Urinary bladder (tissue), 4 donors: ENCODE measurements around the gene THOC6. TPM values are rescaled to one million over a fixed set of nuclear protein-coding genes. Genes with fewer than 3 reads are reported as not detected.

Experiments
- DNase-seq: peaks from one replicate; pipeline ENCODE4 v3.0.0-alpha.2; 2015; ENCODE audit errors: extremely low spot score
- H3K27ac ChIP-seq: one replicate; pipeline ENCODE4 v1.5.1; 2013; ENCODE audit warnings: low read depth, mild to moderate bottlenecking, moderate library complexity
- H3K36me3 ChIP-seq: one replicate; pipeline ENCODE4 v1.6.1; 2013; ENCODE audit warnings: mild to moderate bottlenecking, moderate library complexity; ENCODE audit not compliant: insufficient read depth
- H3K4me1 ChIP-seq: one replicate; pipeline ENCODE4 v1.6.1; 2013; ENCODE audit warnings: mild to moderate bottlenecking, moderate library complexity; ENCODE audit not compliant: insufficient read depth
- H3K4me3 ChIP-seq: one replicate; pipeline ENCODE4 v1.5.1; 2013; ENCODE audit warnings: low read depth, low read length
- WGBS: extraction: QIAGEN DNeasy Blood & Tissue Kit; methylation state at CpG from one replicate; pipeline ENCODE4 v1.1.7; 2013; 5-methylcytosine and 5-hydroxymethylcytosine counted together
- polyA plus RNA-seq: library from polyadenylated mRNA; stranded (reverse); fragments of 200-250 nt; gene quantifications from one replicate; pipeline ENCODE4 v1.2.3, GENCODE V29; 2013
- small RNA-seq: library from RNA; depleted of rRNA; stranded (forward); fragments of <200 nt; gene quantifications from one replicate; pipeline ENCODE3, GENCODE V24; 2014
- total RNA-seq: library from RNA; depleted of rRNA; stranded (reverse); fragments of >200 nt; gene quantifications from one replicate; pipeline ENCODE4 v1.2.3, GENCODE V29; 2014
- donor health status: healthy with polysubstance abuse.
- donor health status: healthy.

Gene THOC6
- total and polyA plus RNA-seq, 2 donors: 9.8 to 22.8 TPM

- Histone ChIP-seq H3K27ac (no peak overlapping the region), H3K4me1 (no peaks in the 10 kb centered on the region), H3K36me3 (no peaks in the 10 kb centered on the region), H3K4me3 (no peak overlapping the region)
- WGBS: 75% methylated on average over 6 of the region's 6 CpGs
- DNase-seq: no peak
These were observed 52.7 kb downstream of the THOC6 start for GRCh38 chr16:3076577-3076976.

Small RNA genes within 50 kb of the gene (small RNA-seq; reads per million reads assigned to genes)
- gene LINC00514: not detected

Other genes starting within 250 kb of the THOC6 start
- 62.9 TPM for gene ELOB, start 246.8 kb upstream of the THOC6 start, total RNA-seq
- gene ELOB, start 246.8 kb upstream of the THOC6 start, polyA plus RNA-seq: 399 TPM
- not detected for gene PRSS33, start 236.5 kb upstream of the THOC6 start, total RNA-seq
- not detected for gene PRSS33, start 236.5 kb upstream of the THOC6 start, polyA plus RNA-seq
- not detected for gene PRSS41, start 225.6 kb upstream of the THOC6 start, total RNA-seq
- gene PRSS41, start 225.6 kb upstream of the THOC6 start, polyA plus RNA-seq: not detected
- gene PRSS21, start 206.8 kb upstream of the THOC6 start, total RNA-seq: not detected
- 0.11 TPM for gene PRSS21, start 206.8 kb upstream of the THOC6 start, polyA plus RNA-seq
- gene ZG16B, start 193.7 kb upstream of the THOC6 start, total RNA-seq: 2.4 TPM
- 5.1 TPM for gene ZG16B, start 193.7 kb upstream of the THOC6 start, polyA plus RNA-seq
- 3.0 TPM for gene PRSS22, start 165.9 kb upstream of the THOC6 start, total RNA-seq
- 5.6 TPM for gene PRSS22, start 165.9 kb upstream of the THOC6 start, polyA plus RNA-seq
- 15.6 TPM for gene FLYWCH2, start 140.8 kb upstream of the THOC6 start, total RNA-seq
- 49.9 TPM for gene FLYWCH2, start 140.8 kb upstream of the THOC6 start, polyA plus RNA-seq
- gene FLYWCH1, start 112.1 kb upstream of the THOC6 start, total RNA-seq: 11.4 TPM
- 38.0 TPM for gene FLYWCH1, start 112.1 kb upstream of the THOC6 start, polyA plus RNA-seq
- gene KREMEN2, start 59.8 kb upstream of the THOC6 start, total RNA-seq: 0.11 TPM
- gene KREMEN2, start 59.8 kb upstream of the THOC6 start, polyA plus RNA-seq: not detected
- 4.5 TPM for gene PAQR4, start 54.7 kb upstream of the THOC6 start, total RNA-seq
- 5.1 TPM for gene PAQR4, start 54.7 kb upstream of the THOC6 start, polyA plus RNA-seq
- gene PKMYT1, start 43.6 kb upstream of the THOC6 start, total RNA-seq: 2.5 TPM
- 1.1 TPM for gene PKMYT1, start 43.6 kb upstream of the THOC6 start, polyA plus RNA-seq
- not detected for gene CLDN9, start 11.1 kb upstream of the THOC6 start, total RNA-seq
- 0.04 TPM for gene CLDN9, start 11.1 kb upstream of the THOC6 start, polyA plus RNA-seq
- gene CLDN6, start 5.9 kb upstream of the THOC6 start, total RNA-seq: not detected
- not detected for gene CLDN6, start 5.9 kb upstream of the THOC6 start, polyA plus RNA-seq
- gene TNFRSF12A, start 3.7 kb upstream of the THOC6 start, total RNA-seq: 20.1 TPM
- 16.2 TPM for gene TNFRSF12A, start 3.7 kb upstream of the THOC6 start, polyA plus RNA-seq
- 29.1 TPM for gene HCFC1R1, start 93 bp upstream of the THOC6 start, total RNA-seq
- gene HCFC1R1, start 93 bp upstream of the THOC6 start, polyA plus RNA-seq: 91.8 TPM
- 7.2 TPM for gene BICDL2, start 12.9 kb downstream of the THOC6 start, total RNA-seq
- gene BICDL2, start 12.9 kb downstream of the THOC6 start, polyA plus RNA-seq: 8.3 TPM
- 0.32 TPM for gene MMP25, start 22.5 kb downstream of the THOC6 start, total RNA-seq
- gene MMP25, start 22.5 kb downstream of the THOC6 start, polyA plus RNA-seq: 0.82 TPM
- gene IL32, start 41.6 kb downstream of the THOC6 start, total RNA-seq: 18.1 TPM
- gene IL32, start 41.6 kb downstream of the THOC6 start, polyA plus RNA-seq: 28.0 TPM
- not detected for gene ZSCAN10, start 75.3 kb downstream of the THOC6 start, total RNA-seq
- gene ZSCAN10, start 75.3 kb downstream of the THOC6 start, polyA plus RNA-seq: not detected
- 8.9 TPM for gene ZNF205, start 88.6 kb downstream of the THOC6 start, total RNA-seq
- 16.4 TPM for gene ZNF205, start 88.6 kb downstream of the THOC6 start, polyA plus RNA-seq
- 4.0 TPM for gene ZNF213, start 111.0 kb downstream of the THOC6 start, total RNA-seq
- gene ZNF213, start 111.0 kb downstream of the THOC6 start, polyA plus RNA-seq: 16.0 TPM
- gene OR1F1, start 164.2 kb downstream of the THOC6 start, total RNA-seq: not detected
- not detected for gene OR1F1, start 164.2 kb downstream of the THOC6 start, polyA plus RNA-seq
- gene ZNF200, start 211.1 kb downstream of the THOC6 start, total RNA-seq: 15.2 TPM
- 5.2 TPM for gene ZNF200, start 211.1 kb downstream of the THOC6 start, polyA plus RNA-seq
- gene MEFV, start 232.6 kb downstream of the THOC6 start, total RNA-seq: 0.58 TPM
- 0.80 TPM for gene MEFV, start 232.6 kb downstream of the THOC6 start, polyA plus RNA-seq